ENCODE results near the gene PSMA2. TPM values are rescaled to one million over a fixed set of nuclear protein-coding genes. Genes with fewer than 3 reads are reported as not detected.
A peak's percentile ranks its signal among the peaks of the same experiment; 100 is the strongest.
"Not testable (repeated sequence)": the region's sequence is repeated elsewhere in the genome, so short reads cannot be mapped to it uniquely, and the experiment has no call there.

Gene PSMA2
- total and polyA plus RNA-seq, 2 donors (not counting 1 experiment from before 2014, with no cell fraction given): 27.2 to 161 TPM

- H3K27me3 ChIP-seq (ENCODE audit: control insufficient read depth, insufficient read depth, low read length): no peaks in the 10 kb centered on the region
- no peak overlapping the region for H3K27ac ChIP-seq (ENCODE audit: insufficient read depth, low read length)
These were observed 45.8 kb downstream of the PSMA2 start for GRCh38 chr7:42886129-42886528.

DNA sequence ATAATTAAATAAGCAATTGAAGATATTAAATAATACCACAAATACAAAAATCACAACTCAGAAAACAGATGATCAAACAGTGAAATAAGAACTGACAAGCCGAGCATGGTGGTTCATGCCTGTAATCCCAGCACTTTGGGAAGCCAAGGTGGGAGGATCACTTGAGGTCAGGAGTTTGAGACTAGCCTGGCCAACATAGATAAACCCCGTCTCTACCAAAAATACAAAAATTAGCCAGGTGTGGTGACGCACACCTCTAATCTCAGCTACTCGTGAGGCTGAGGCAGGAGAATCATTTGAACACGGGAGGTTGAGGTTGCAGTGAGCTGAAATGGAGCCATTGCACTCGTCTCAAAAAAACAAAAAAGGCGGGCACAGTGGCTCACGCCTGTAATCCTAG is 46.8 kb downstream of the PSMA2 start:
- H3K4me3 ChIP-seq (replicated peaks in 1 of 4; ENCODE audit: control extremely low read depth in 1 of 4, insufficient read depth in 1 of 4, low read depth in 3 of 4, low read length in 4 of 4); H3K9ac ChIP-seq (ENCODE audit: insufficient read depth, low read length); DNase-seq (ENCODE audit: low read depth in 2 of 2); H3K4me1 ChIP-seq (ENCODE audit: control insufficient read depth, extremely low read depth, insufficient read depth, low read length); H3K79me2 ChIP-seq (ENCODE audit: control insufficient read depth, insufficient read depth, low read length); H4K20me1 ChIP-seq (ENCODE audit: control insufficient read depth, extremely low read depth, insufficient read depth, low read length); H3K36me3 ChIP-seq (ENCODE audit: control insufficient read depth, insufficient read depth, low read length); H3K27ac ChIP-seq (ENCODE audit: insufficient read depth, low read length); H2AFZ ChIP-seq (ENCODE audit: low read length); H3K27me3 ChIP-seq (ENCODE audit: control insufficient read depth, insufficient read depth, low read length); H3K9me3 ChIP-seq (ENCODE audit: control insufficient read depth, insufficient read depth, low read depth, low read length); H3K4me2 ChIP-seq (ENCODE audit: extremely low read depth, insufficient read depth, low read length): not testable (repeated sequence)

More at GRCh38 chr7:42886129-42886528, 45.8 kb downstream of the PSMA2 start:
- Histone ChIP-seq H3K79me2 (ENCODE audit: control insufficient read depth, insufficient read depth, low read length) (no peaks in the 10 kb centered on the region), H3K4me3 (replicated peaks in 1 of 4; ENCODE audit: control extremely low read depth in 1 of 4, insufficient read depth in 1 of 4, low read depth in 3 of 4, low read length in 4 of 4) (no peak overlapping the region), H4K20me1 (ENCODE audit: control insufficient read depth, extremely low read depth, insufficient read depth, low read length) (no peaks in the 10 kb centered on the region), H3K9me3 (ENCODE audit: control insufficient read depth, insufficient read depth, low read depth, low read length) (no peaks in the 10 kb centered on the region), H3K36me3 (ENCODE audit: control insufficient read depth, insufficient read depth, low read length) (no peaks in the 10 kb centered on the region), H2AFZ (ENCODE audit: low read length) (no peak overlapping the region), H3K4me1 (ENCODE audit: control insufficient read depth, extremely low read depth, insufficient read depth, low read length) (peaks cover 3% of the 10 kb centered on the region), H3K9ac (ENCODE audit: insufficient read depth, low read length) (no peak overlapping the region), H3K4me2 (ENCODE audit: extremely low read depth, insufficient read depth, low read length) (no peak overlapping the region)
- no peak for TF ChIP-seq EZH2 (IDR thresholded peaks at IDR 0.05; ENCODE audit: low read length, missing control alignments)
- peak; percentile 24 to 55 for TF ChIP-seq CTCF (conservative IDR thresholded peaks at IDR 0.05 in 1 of 2, IDR thresholded peaks at IDR 0.05 in 1 of 2; ENCODE audit: low read depth in 1 of 2, low read length in 2 of 2)
- peak; percentile 6 to 44 for DNase-seq (ENCODE audit: low read depth in 2 of 2)

DNA sequence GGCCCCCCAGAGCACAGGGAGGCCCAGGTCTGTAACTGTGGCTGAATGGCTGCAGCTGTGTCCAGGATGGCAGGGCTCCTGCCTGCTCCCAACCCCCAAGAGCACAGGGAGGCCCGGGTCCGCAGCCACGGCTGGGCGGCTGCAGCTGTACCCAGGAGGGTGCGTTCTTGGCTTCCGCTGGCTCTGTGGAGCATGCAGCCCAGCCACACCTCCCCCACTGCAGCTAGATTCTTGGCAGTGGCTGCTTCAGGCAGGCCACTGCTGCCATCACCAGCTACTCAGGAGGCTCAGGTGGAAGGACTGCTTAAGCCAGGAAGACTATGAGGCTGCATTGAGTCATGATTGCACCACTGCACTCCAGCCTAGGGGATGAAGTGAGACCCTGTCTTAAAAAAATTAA is 48.0 kb downstream of the PSMA2 start:
- Histone ChIP-seq H3K4me2 (ENCODE audit: extremely low read depth, insufficient read depth, low read length) (no peak overlapping the region), H2AFZ (ENCODE audit: low read length) (no peak overlapping the region), H3K9me3 (ENCODE audit: control insufficient read depth, insufficient read depth, low read depth, low read length) (no peaks in the 10 kb centered on the region), H3K79me2 (ENCODE audit: control insufficient read depth, insufficient read depth, low read length) (no peaks in the 10 kb centered on the region), H3K9ac (ENCODE audit: insufficient read depth, low read length) (no peak overlapping the region), H4K20me1 (ENCODE audit: control insufficient read depth, extremely low read depth, insufficient read depth, low read length) (no peaks in the 10 kb centered on the region), H3K4me3 (replicated peaks in 1 of 4; ENCODE audit: control extremely low read depth in 1 of 4, insufficient read depth in 1 of 4, low read depth in 3 of 4, low read length in 4 of 4) (no peak overlapping the region), H3K36me3 (ENCODE audit: control insufficient read depth, insufficient read depth, low read length) (no peaks in the 10 kb centered on the region), H3K4me1 (ENCODE audit: control insufficient read depth, extremely low read depth, insufficient read depth, low read length) (peaks cover 3% of the 10 kb centered on the region), H3K27ac (ENCODE audit: insufficient read depth, low read length) (no peak overlapping the region), H3K27me3 (ENCODE audit: control insufficient read depth, insufficient read depth, low read length) (no peaks in the 10 kb centered on the region)
- TF ChIP-seq CTCF (conservative IDR thresholded peaks at IDR 0.05 in 1 of 2, IDR thresholded peaks at IDR 0.05 in 1 of 2; ENCODE audit: low read depth in 1 of 2, low read length in 2 of 2): no peak
- peak; percentile 27 to 55 for DNase-seq (ENCODE audit: low read depth in 2 of 2)

Measured in fibroblast of lung (primary cell).